ENCODE results near the gene ZNF276. TPM values are rescaled to one million over a fixed set of nuclear protein-coding genes. Genes with fewer than 3 reads are reported as not detected.

Gene ZNF276
- total RNA-seq, 1 donor from 2014 or later: 34.4 TPM

- no peak overlapping the region for H3K27ac Mint-ChIP-seq
- intact Hi-C loops (cut with micrococcal nuclease): no loop called here
- peaks cover 15% of the 10 kb centered on the region for H3K4me1 Mint-ChIP-seq (ENCODE audit: low read depth)
- H3K27me3 Mint-ChIP-seq (ENCODE audit: low read depth): no peaks in the 10 kb centered on the region
- H3K36me3 Mint-ChIP-seq (ENCODE audit: low read depth): peaks cover 82% of the 10 kb centered on the region
- DNase-seq (ENCODE audit: low spot score): no peak
- no peaks in the 10 kb centered on the region for H3K9me3 Mint-ChIP-seq
- H3K4me3 Mint-ChIP-seq (ENCODE audit: low read depth): no peak overlapping the region
Observed at GRCh38 chr16:89738538-89739317, 17.4 kb downstream of the ZNF276 start.

DNA sequence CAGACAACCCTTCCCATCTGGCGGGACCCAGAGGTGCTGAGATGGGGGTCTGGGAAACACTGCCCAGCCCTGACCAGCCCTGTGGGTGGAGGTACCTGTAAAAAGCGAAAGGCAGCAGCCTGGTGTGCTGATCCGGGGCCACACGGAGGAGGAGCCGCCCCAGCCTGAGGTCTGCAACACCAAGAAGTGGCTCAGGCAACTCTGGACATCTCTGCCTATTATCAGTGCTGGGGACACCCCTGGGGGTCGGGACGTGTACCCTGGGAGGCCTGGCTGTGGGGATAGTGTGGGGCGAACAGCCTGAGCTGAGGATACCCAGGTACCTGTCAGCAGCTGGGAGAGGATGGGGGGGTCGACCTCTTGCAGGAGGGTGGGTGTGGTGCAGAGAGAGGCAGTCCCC, 18.0 kb downstream of the ZNF276 start:
- Mint-ChIP-seq H3K27ac (no peak overlapping the region), H3K9me3 (no peaks in the 10 kb centered on the region), H3K27me3 (ENCODE audit: low read depth) (no peaks in the 10 kb centered on the region), H3K36me3 (ENCODE audit: low read depth) (peaks cover 84% of the 10 kb centered on the region), H3K4me1 (ENCODE audit: low read depth) (peaks cover 15% of the 10 kb centered on the region), H3K4me3 (ENCODE audit: low read depth) (no peak overlapping the region)
- intact Hi-C loops (cut with micrococcal nuclease): no loop called here
- DNase-seq (ENCODE audit: low spot score): no peak

DNA sequence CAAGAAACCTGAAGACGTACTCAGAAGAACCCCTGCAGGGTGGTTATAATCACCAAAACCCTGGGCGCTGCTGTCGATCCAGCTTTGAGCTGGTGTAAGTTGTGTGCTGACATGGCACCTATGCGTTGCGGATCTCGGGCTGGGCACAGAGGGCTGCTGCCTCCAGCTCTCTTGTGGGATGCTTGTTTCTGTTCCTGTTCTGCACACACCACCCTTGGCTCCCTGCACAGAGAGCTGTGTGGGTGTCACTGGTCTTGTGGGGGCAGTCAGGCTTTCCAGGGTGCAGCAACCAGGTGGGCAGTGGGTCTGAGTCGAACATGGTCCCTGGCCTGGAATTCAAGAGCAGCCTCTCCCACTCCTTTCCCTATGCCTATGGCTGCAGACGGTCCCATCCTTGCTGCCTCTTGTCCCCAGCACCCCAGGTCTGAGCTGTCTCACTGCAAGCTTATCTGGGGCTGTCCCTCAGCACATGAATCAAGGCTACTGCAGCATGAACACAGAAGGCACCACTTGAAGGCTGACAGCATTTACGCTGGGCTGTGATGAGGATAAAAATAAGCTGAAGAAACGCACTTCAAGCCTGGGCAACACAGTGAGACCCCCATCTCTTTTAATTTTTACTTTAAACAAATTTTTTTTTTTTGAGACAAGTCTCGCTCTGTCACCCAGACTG, 20.1 kb downstream of the ZNF276 start:
- Mint-ChIP-seq H3K4me1 (ENCODE audit: low read depth) (peaks cover 13% of the 10 kb centered on the region), H3K27me3 (ENCODE audit: low read depth) (no peaks in the 10 kb centered on the region), H3K36me3 (ENCODE audit: low read depth) (peaks cover 78% of the 10 kb centered on the region), H3K27ac (no peak overlapping the region), H3K4me3 (ENCODE audit: low read depth) (no peak overlapping the region), H3K9me3 (no peaks in the 10 kb centered on the region)
- intact Hi-C loops (cut with micrococcal nuclease): no loop called here
- no peak for DNase-seq (ENCODE audit: low spot score)

- no peak overlapping the region for H3K27ac Mint-ChIP-seq
- peaks cover 72% of the 10 kb centered on the region for H3K36me3 Mint-ChIP-seq (ENCODE audit: low read depth)
- intact Hi-C loops (cut with micrococcal nuclease): no loop called here
- peaks cover under 1% of the 10 kb centered on the region for H3K4me1 Mint-ChIP-seq (ENCODE audit: low read depth)
- DNase-seq (ENCODE audit: low spot score): no peak
- no peaks in the 10 kb centered on the region for H3K9me3 Mint-ChIP-seq
- no peak overlapping the region for H3K4me3 Mint-ChIP-seq (ENCODE audit: low read depth)
- H3K27me3 Mint-ChIP-seq (ENCODE audit: low read depth): no peaks in the 10 kb centered on the region
Observed at GRCh38 chr16:89742948-89743347, 21.6 kb downstream of the ZNF276 start.

GRCh38 chr16:89744813-89745212, 23.5 kb downstream of the ZNF276 start:
- intact Hi-C loops (cut with micrococcal nuclease): no loop called here
- Mint-ChIP-seq H3K9me3 (no peaks in the 10 kb centered on the region), H3K36me3 (ENCODE audit: low read depth) (peaks cover 68% of the 10 kb centered on the region), H3K27me3 (ENCODE audit: low read depth) (no peaks in the 10 kb centered on the region), H3K4me3 (ENCODE audit: low read depth) (no peak overlapping the region), H3K4me1 (ENCODE audit: low read depth) (peaks cover 3% of the 10 kb centered on the region), H3K27ac (no peak overlapping the region)
- no peak for DNase-seq (ENCODE audit: low spot score)

DNA sequence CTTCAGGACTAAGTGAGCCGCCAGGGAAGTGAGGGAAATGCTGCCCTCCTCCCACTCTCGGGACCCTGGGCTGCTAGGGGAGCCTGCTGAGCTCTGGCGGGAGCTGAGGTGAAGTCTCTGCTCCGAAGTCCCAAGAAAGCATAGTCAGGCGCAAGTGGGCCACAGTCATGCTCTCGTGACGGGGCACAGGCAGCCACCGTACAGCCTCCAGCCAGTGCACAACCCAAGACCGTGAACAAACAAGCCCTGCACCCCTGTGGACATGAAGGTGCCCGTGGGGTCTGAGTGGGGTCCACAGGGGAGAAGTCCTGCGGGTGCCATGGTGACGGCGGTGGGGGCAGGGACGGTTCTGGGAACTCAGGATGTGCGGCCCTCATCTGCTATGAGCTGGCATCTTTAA, 24.7 kb downstream of the ZNF276 start:
- H3K27me3 Mint-ChIP-seq (ENCODE audit: low read depth): no peaks in the 10 kb centered on the region
- H3K27ac Mint-ChIP-seq: no peak overlapping the region
- H3K36me3 Mint-ChIP-seq (ENCODE audit: low read depth): peaks cover 67% of the 10 kb centered on the region
- peaks cover 4% of the 10 kb centered on the region for H3K4me1 Mint-ChIP-seq (ENCODE audit: low read depth)
- no peaks in the 10 kb centered on the region for H3K9me3 Mint-ChIP-seq
- intact Hi-C loops (cut with micrococcal nuclease): no loop called here
- DNase-seq (ENCODE audit: low spot score): no peak
- H3K4me3 Mint-ChIP-seq (ENCODE audit: low read depth): no peak overlapping the region

DNA sequence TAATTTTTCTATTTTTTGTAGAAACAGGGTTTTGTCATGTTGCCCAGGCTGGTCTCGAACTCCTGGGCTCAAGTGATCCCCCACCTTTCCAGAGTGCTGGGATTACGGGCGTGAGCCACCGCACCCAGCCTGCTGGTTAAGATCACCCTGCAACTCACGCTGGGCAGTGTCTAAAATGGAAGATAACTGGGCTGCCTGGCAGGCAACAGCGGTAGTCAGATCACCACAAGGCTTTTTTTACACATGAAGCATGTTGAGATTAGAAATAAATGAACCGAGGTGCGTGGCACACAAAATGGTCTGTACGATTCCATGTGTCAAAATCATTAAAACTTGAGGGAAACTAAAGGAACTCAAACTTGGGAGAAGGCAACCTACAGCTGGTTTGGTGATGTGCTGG, 26.7 kb downstream of the ZNF276 start:
- DNase-seq (ENCODE audit: low spot score): no peak
- no peaks in the 10 kb centered on the region for H3K9me3 Mint-ChIP-seq
- intact Hi-C loops (cut with micrococcal nuclease): no loop called here
- H3K36me3 Mint-ChIP-seq (ENCODE audit: low read depth): peaks cover 62% of the 10 kb centered on the region
- peaks cover 4% of the 10 kb centered on the region for H3K4me1 Mint-ChIP-seq (ENCODE audit: low read depth)
- no peaks in the 10 kb centered on the region for H3K27me3 Mint-ChIP-seq (ENCODE audit: low read depth)
- H3K4me3 Mint-ChIP-seq (ENCODE audit: low read depth): no peak overlapping the region
- H3K27ac Mint-ChIP-seq: no peak overlapping the region

DNA sequence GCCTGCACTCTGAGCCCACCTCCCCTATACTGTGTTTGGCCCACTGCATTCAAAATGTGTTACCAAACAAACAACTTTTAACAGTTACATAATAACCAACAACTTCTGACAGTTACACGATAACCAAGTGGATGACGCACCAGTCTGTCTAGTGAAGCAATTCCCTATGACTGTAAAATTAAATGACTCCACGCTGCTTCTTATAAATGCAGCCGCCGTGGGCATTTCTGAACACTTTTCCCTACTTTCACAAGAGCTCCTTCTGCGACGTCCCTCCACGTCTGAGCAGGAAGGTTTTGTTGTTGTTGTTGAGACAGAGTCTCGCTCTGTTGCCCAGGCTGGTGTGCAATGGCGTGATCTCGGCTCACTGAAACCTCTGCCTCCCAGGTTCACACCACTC, 27.6 kb downstream of the ZNF276 start:
- Mint-ChIP-seq H3K4me1 (ENCODE audit: low read depth) (peaks cover 4% of the 10 kb centered on the region), H3K27me3 (ENCODE audit: low read depth) (no peaks in the 10 kb centered on the region), H3K4me3 (ENCODE audit: low read depth) (no peak overlapping the region), H3K36me3 (ENCODE audit: low read depth) (peaks cover 60% of the 10 kb centered on the region), H3K27ac (no peak overlapping the region), H3K9me3 (no peaks in the 10 kb centered on the region)
- DNase-seq (ENCODE audit: low spot score): no peak
- intact Hi-C loops (cut with micrococcal nuclease): no loop called here

DNA sequence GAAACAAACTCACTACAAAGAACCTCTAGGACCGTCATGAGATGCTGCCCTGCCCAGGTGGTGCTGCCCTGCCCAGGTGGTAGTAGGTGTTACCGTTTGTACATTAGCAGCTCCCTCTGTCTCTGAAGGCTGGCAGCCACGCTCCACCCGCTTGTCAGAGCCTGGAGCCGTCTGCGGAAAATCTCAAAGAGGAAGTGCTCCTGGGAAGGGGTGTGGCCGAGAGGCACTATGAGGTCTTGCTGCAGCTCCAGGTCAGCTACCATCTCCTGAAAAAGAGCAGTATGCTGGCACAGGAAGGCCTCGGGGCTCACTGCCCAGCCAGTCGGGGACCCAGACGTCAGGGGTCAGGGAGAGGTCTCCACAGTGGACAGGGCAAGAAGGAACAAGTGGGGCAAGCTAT, 28.3 kb downstream of the ZNF276 start:
- Mint-ChIP-seq H3K4me3 (ENCODE audit: low read depth) (no peak overlapping the region), H3K9me3 (no peaks in the 10 kb centered on the region), H3K27me3 (ENCODE audit: low read depth) (no peaks in the 10 kb centered on the region), H3K27ac (no peak overlapping the region), H3K36me3 (ENCODE audit: low read depth) (peaks cover 57% of the 10 kb centered on the region), H3K4me1 (ENCODE audit: low read depth) (peaks cover 4% of the 10 kb centered on the region)
- intact Hi-C loops (cut with micrococcal nuclease): no loop called here
- DNase-seq (ENCODE audit: low spot score): no peak

DNA sequence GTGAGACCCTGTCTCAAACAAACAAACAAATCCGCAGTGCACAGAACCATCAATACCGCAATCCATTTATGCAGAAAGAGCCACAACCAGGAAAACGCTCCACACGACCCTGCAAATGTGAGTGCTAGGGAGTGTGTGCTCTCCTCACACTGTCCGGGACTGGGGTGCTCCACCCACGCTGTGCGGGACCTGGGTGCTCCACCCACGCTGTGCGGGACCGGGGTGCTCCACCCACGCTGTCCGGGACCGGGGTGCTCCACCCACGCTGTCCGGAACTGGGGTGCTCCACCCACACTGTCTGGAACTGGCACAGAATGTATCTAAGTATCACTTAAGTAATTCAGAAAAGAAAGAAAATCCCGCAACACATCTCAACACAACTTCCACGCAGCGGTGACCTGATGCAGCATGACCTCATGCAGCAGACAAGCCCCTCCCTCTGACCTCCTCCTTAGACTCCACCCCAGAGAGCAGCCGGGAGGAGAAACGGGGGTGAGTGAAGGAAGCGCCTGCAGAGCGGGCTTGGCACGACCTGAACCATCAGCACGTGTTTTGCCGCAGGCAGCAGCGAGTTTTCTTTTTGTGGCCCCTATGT, 38.5 kb downstream of the ZNF276 start:
- Mint-ChIP-seq H3K27ac (no peak overlapping the region), H3K36me3 (ENCODE audit: low read depth) (peaks cover 82% of the 10 kb centered on the region), H3K4me1 (ENCODE audit: low read depth) (peaks cover 23% of the 10 kb centered on the region), H3K27me3 (ENCODE audit: low read depth) (no peaks in the 10 kb centered on the region), H3K9me3 (no peaks in the 10 kb centered on the region), H3K4me3 (ENCODE audit: low read depth) (no peak overlapping the region)
- no peak for DNase-seq (ENCODE audit: low spot score)
- intact Hi-C loops (cut with micrococcal nuclease): loop anchor here (5.0 kb wide), 1 partner anchor 38 kb away; the partner anchor contains the start of genes VPS9D1 and ZNF276

DNA sequence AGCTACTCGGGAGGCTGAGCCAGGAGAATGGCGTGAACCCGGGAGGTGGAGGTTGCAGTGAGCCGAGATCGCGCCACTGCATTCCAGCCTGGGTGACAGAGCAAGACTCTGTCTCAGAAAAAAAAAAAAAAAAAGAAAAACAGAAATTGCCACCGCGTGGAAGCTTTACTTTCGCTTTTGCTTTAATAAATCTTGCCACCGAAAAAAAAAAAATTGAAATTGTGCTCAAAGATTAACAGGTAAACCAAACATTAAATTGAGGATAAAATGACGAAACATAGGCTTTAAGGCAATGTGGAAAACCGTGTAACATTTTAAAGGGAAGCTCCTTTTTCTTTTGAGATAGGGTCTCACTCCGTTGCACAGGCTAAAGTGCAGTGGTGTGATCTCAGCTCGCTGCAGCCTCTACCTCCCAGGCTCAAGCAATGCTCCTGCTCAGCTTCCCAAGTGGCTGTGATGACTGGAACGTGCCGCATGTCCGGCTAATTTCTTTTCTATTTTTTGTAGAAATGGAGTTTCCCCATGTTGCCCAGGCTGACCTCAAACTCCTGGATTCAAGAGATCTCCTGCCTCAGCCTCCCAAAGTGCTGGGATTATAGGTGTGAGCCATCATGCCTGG, 40.1 kb downstream of the ZNF276 start:
- Mint-ChIP-seq H3K9me3 (no peaks in the 10 kb centered on the region), H3K36me3 (ENCODE audit: low read depth) (peaks cover 81% of the 10 kb centered on the region), H3K27me3 (ENCODE audit: low read depth) (no peaks in the 10 kb centered on the region), H3K27ac (peak overlapping the region; percentile 79), H3K4me1 (ENCODE audit: low read depth) (peaks cover 28% of the 10 kb centered on the region), H3K4me3 (ENCODE audit: low read depth) (peak overlapping the region; percentile 71)
- intact Hi-C loops (cut with micrococcal nuclease): loop anchor here (5.0 kb wide), 1 partner anchor 39 kb away; the partner anchor contains the start of genes VPS9D1 and ZNF276
- DNase-seq (ENCODE audit: low spot score): no peak

DNA sequence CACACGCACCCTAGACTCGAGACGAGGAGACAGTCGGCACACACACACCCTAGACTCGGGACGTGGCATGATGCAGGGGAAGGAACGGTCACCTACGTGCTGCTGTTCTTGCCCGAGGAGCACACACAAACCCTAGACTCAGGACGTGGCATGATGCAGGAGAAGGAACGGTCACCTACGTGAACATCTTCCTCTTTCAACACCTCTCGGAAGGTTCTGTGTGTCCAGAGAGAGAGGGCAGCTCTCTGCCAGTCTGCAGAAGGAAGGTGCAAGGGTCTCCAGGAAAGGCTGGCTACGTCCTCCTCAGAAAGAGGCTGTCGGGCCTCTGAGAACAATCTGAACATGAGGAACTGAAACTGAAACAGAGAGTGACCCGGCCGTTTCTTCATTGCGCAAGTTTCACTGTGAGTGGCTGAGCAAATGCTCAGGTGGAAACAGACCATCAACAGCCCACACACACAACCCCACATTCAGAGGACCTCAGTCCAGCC, 43.4 kb downstream of the ZNF276 start:
- H3K4me1 Mint-ChIP-seq (ENCODE audit: low read depth): peaks cover 28% of the 10 kb centered on the region
- no peaks in the 10 kb centered on the region for H3K27me3 Mint-ChIP-seq (ENCODE audit: low read depth)
- peak overlapping the region; percentile 67 for H3K27ac Mint-ChIP-seq
- no peaks in the 10 kb centered on the region for H3K9me3 Mint-ChIP-seq
- H3K4me3 Mint-ChIP-seq (ENCODE audit: low read depth): peak overlapping the region; percentile 61
- intact Hi-C loops (cut with micrococcal nuclease): loop anchor here (5.0 kb wide), 1 partner anchor 42 kb away; the partner anchor contains the start of genes VPS9D1 and ZNF276
- H3K36me3 Mint-ChIP-seq (ENCODE audit: low read depth): peaks cover 81% of the 10 kb centered on the region
- peak; percentile 16 for DNase-seq (ENCODE audit: low spot score)
